ENCODE data around the gene YJU2. TPM values are rescaled to one million over a fixed set of nuclear protein-coding genes. Genes with fewer than 3 reads are reported as not detected.

The YJU2 gene
- polyA plus RNA-seq, 1 of the 3 experiments (the other 2 are of a cell fraction): 29.0 TPM

GRCh38 chr19:4278419-4279266 is 31.8 kb downstream of the YJU2 start, which contains the start of gene SHD:
Gene SHD, plus strand, starts transcription at chr19:4279266. Its CDS starts 798 bp downstream, at chr19:4280064.
- Histone ChIP-seq H3K27ac (ENCODE audit: low read depth in 2 of 2, low read length in 1 of 2) (peak within 1 kb of the TSS; percentile 50 to 99; a peak in 3 of 4 replicates), H3K27me3 (ENCODE audit: insufficient read depth) (peaks cover 12% of the 10 kb centered on the region), H2AFZ (ENCODE audit: low read depth) (no peak within 1 kb of the TSS), H3K9me3 (no peaks in the 10 kb centered on the region), H3K4me3 (ENCODE audit: low read depth in 2 of 2, low read length in 1 of 2) (peak within 1 kb of the TSS; percentile 49 to 50; a peak in 3 of 4 replicates), H3K79me2 (ENCODE audit: insufficient read depth) (no peaks in the 10 kb centered on the region), H3K9me2 (no peaks in the 10 kb centered on the region), H3K4me2 (peak within 1 kb of the TSS; percentile 69; the same call in 1 of the 2 replicates), H4K20me1 (ENCODE audit: insufficient read depth) (no peaks in the 10 kb centered on the region), H3K9ac (no peak within 1 kb of the TSS), H3K36me3 (replicated peaks in 1 of 2; ENCODE audit: control insufficient read depth in 1 of 2, insufficient read depth in 2 of 2, low read length in 1 of 2) (no peaks in the 10 kb centered on the region), H3K4me1 (ENCODE audit: control insufficient read depth in 1 of 2, insufficient read depth in 2 of 2, low read depth in 1 of 2, low read length in 1 of 2) (peaks cover 0 to 12% of the 10 kb centered on the region in 2 experiments; a peak in 1 of 4 replicates), H3F3A (replicated peaks; ENCODE audit: insufficient read depth) (no peaks in the 10 kb centered on the region)
- TF ChIP-seq MXI1 (IDR thresholded peaks at IDR 0.05; ENCODE audit: low read depth, low read length) (peak; percentile 55), USF2 (IDR thresholded peaks at IDR 0.05; ENCODE audit: borderline replicate concordance, low read depth, low read length) (no peak), EP300 (IDR thresholded peaks at IDR 0.05; ENCODE audit: borderline replicate concordance in 1 of 2, low read depth in 1 of 2, low read length in 1 of 2) (peak in 1 of 2 experiments; percentile 87; a peak in 1 of 4 replicates), SMC3 (IDR thresholded peaks at IDR 0.05; ENCODE audit: low read depth, low read length) (peak; percentile 8; the same call in 1 of the 2 replicates), FOXJ3 (CRISPR knock-in tag; IDR thresholded peaks at IDR 0.05) (peak; percentile 42; the same call in 1 of the 2 replicates), TCF12 (IDR thresholded peaks at IDR 0.05) (peak; percentile 5; the same call in 1 of the 2 replicates), MAX (IDR thresholded peaks at IDR 0.05; ENCODE audit: low read depth) (no peak), IRF3 (IDR thresholded peaks at IDR 0.05; ENCODE audit: low read depth, low read length) (no peak), GATA2 (CRISPR knock-in tag; IDR thresholded peaks at IDR 0.05) (peak; percentile 95), REST (IDR thresholded peaks at IDR 0.05; ENCODE audit: low read depth, low read length) (no peak), CHD2 (IDR thresholded peaks at IDR 0.05; ENCODE audit: low read length, partially characterized antibody) (peak; percentile 91), TEAD4 (IDR thresholded peaks at IDR 0.05; ENCODE audit: borderline replicate concordance, insufficient read depth) (no peak), RCOR1 (IDR thresholded peaks at IDR 0.05; ENCODE audit: low read length) (peak; percentile 11; the same call in 1 of the 2 replicates)
- ChIA-PET POLR2A (interaction anchor here (0.8 to 3.3 kb wide), 7 partner anchors 11 to 65 kb away, joined by 3 to 32 read pairs (median 4); partner anchors contain the start of genes MPND and YJU2), CTCF (interaction anchor here (0.5 to 7.0 kb wide), 13 partner anchors 10 to 1509 kb away, joined by 3 to 60 read pairs (median 3); partner anchors contain the start of genes MPND and SH3GL1)
- WGBS (ENCODE audit: low lambda C conversion rate): 5% methylated on average over 32 of the region's 44 CpGs
- peak; percentile 92 for DNase-seq

Data from SK-N-SH (cell line).